Activated CD4-positive, alpha-beta T cell treated with anti-CD3 and anti-CD28 coated beads, Interleukin-2, amount 10 ng/mL, durations not matched to agents 24 days and 14 days (primary cell): ENCODE measurements around the gene IRF2BP1. TPM values are rescaled to one million over a fixed set of nuclear protein-coding genes. Genes with fewer than 3 reads are reported as not detected.

Experiments used
- DNase-seq: peaks from one replicate; pipeline ENCODE4 v3.0.0; 2022
- H3K27ac Mint-ChIP-seq: one replicate; pipeline ENCODE4 v1.8.0; 2022; ENCODE audit warnings: mild to moderate bottlenecking, mixed read lengths
- H3K27me3 Mint-ChIP-seq: one replicate; pipeline ENCODE4 v1.8.0; 2022; ENCODE audit warnings: mixed read lengths
- H3K36me3 Mint-ChIP-seq: one replicate; pipeline ENCODE4 v1.8.0; 2022; ENCODE audit warnings: low read depth, mild to moderate bottlenecking, mixed read lengths
- H3K4me1 Mint-ChIP-seq: one replicate; pipeline ENCODE4 v1.8.0; 2021; ENCODE audit warnings: mixed read lengths
- H3K4me3 Mint-ChIP-seq: one replicate; pipeline ENCODE4 v1.8.0; 2022; ENCODE audit warnings: mild to moderate bottlenecking, moderate library complexity, mixed read lengths
- H3K9me3 Mint-ChIP-seq: one replicate; pipeline ENCODE4 v1.8.0; 2021; ENCODE audit warnings: mixed read lengths
- intact Hi-C: fragments of 100-400 bp; cut with micrococcal nuclease; formaldehyde crosslinking; loops from one replicate; pipeline ENCODE4 v1.15.1; 2023
- total RNA-seq: library from RNA; stranded (reverse); gene quantifications from 2 replicates; pipeline ENCODE4 v1.2.3, GENCODE V29; 2022

IRF2BP1 gene, protein sequence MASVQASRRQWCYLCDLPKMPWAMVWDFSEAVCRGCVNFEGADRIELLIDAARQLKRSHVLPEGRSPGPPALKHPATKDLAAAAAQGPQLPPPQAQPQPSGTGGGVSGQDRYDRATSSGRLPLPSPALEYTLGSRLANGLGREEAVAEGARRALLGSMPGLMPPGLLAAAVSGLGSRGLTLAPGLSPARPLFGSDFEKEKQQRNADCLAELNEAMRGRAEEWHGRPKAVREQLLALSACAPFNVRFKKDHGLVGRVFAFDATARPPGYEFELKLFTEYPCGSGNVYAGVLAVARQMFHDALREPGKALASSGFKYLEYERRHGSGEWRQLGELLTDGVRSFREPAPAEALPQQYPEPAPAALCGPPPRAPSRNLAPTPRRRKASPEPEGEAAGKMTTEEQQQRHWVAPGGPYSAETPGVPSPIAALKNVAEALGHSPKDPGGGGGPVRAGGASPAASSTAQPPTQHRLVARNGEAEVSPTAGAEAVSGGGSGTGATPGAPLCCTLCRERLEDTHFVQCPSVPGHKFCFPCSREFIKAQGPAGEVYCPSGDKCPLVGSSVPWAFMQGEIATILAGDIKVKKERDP
- 18.5 and 18.9 TPM in 2 replicates for total RNA-seq

DNA sequence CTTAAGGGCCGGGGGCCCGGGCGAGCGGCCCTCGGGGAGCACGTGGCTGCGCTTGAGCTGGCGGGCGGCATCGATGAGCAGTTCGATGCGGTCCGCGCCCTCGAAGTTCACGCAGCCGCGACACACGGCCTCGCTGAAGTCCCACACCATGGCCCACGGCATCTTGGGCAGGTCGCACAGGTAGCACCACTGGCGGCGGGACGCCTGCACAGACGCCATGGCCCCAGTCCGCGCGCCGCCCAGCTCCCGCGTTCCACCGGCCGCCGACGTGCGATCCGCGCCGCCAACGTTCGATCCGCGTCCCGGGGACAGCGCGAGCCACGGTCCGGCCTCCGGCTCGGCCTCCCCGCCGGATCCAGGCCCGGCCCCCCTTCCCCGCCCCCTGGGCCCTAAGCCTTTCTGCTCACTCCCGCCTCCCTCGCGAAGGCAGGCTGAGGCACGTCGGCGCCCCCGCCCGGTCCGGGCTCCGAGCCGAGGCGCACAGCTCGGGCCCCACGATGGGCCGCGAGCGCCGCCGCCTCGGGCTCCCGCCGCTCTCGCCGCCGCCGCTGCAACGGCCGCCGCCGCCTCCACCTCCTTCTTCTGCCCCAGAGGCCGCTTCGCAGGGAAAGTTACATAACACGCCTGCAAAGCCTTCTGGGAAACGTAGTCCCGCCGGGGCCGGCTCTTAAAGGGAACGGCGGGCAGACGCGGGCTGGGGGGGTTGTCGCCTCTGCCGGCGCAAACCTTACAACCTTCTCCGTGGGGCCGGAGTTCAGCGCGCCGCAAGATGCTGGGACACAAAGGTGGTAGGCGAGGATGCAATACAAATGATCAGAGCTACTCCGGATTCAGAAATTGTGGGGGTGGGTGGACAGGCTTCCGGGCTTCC, at the start of gene IRF2BP1:
TSS of gene IRF2BP1 (minus strand) at position 586 of the 871 bp plus-strand sequence. CDS start at position 219, 367 bp downstream.
- H3K36me3 Mint-ChIP-seq = peaks cover 9% of the 10 kb centered on the region
- peak within 1 kb of the TSS; percentile 89 for H3K4me3 Mint-ChIP-seq
- H3K27ac Mint-ChIP-seq = peak within 1 kb of the TSS; percentile 93
- no peaks in the 10 kb centered on the region for H3K27me3 Mint-ChIP-seq
- intact Hi-C loops = loop anchor here (1.0 to 10.0 kb wide), 9 partner anchors 17 to 459 kb away; partner anchors contain the start of genes CCDC61, MYPOP, PPP5C and QPCTL
- H3K9me3 Mint-ChIP-seq = no peaks in the 10 kb centered on the region
- DNase-seq = peak; percentile 97
- H3K4me1 Mint-ChIP-seq = peaks cover 25% of the 10 kb centered on the region

DNA sequence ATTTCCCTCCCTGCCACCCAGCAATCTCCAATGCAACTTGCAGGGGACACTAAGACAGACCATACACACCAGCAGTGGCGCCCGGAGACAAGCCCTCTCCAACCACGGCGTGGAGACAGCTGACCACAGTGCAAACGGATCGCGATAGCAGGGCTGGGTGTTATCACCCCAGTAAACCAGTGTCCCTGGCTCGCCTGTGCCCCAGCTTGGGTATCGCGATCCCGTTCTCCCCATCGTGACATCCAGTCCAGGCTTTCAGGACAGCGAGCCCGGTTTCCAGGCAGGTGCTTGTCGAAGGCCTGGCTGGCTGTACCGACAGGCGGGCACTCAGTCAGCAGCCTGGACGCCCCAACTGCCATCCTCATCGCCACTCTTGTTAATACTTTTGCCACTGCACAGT, 49.3 kb upstream of the IRF2BP1 start:
- peaks cover 30% of the 10 kb centered on the region for H3K27me3 Mint-ChIP-seq

DNA sequence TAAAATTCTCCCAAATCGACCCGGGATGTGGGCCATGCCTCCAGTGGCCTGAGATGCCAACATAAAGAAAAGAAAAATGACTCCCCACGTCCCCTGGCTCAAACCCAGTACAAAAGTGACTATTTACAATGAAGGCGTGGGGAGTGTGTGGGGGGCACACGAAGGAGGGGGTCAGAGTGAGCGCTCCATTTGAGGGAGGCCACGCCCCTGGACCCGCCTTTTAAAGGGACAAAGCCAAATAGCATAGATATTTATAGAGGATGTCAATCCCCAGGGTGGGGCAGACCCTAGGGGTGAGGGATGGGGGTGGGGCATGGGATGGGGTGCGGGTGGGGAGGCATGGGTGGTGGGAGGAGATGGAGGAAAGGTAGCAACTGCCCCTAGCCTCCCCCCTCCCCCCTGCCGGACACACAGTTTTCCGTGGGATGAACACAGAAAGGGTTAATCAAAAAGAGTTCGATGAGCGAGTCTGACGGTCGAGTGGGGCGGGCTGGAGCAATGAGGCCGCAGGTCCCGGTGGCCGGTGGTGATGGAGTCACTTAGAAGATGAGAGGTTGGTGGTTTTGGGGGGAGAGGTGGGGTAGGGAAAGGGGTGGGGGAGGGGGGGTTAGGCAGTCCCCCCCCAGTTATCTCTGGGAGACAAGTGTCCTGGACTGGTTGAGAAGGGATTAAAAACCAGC, 48.8 kb upstream of the IRF2BP1 start:
- H3K27ac Mint-ChIP-seq = no peak overlapping the region
- H3K4me1 Mint-ChIP-seq = no peaks in the 10 kb centered on the region
- no peaks in the 10 kb centered on the region for H3K36me3 Mint-ChIP-seq
- intact Hi-C loops = no loop called here
- no peak overlapping the region for H3K4me3 Mint-ChIP-seq
- no peak for DNase-seq
- H3K9me3 Mint-ChIP-seq = peaks cover 3% of the 10 kb centered on the region
- peaks cover 28% of the 10 kb centered on the region for H3K27me3 Mint-ChIP-seq

More for the DNA sequence above, 49.3 kb upstream of the IRF2BP1 start:
- Mint-ChIP-seq H3K36me3 (no peaks in the 10 kb centered on the region), H3K4me1 (no peaks in the 10 kb centered on the region), H3K4me3 (no peak overlapping the region), H3K27ac (no peak overlapping the region), H3K9me3 (peaks cover 3% of the 10 kb centered on the region)
- intact Hi-C loops = no loop called here
- no peak for DNase-seq

DNA sequence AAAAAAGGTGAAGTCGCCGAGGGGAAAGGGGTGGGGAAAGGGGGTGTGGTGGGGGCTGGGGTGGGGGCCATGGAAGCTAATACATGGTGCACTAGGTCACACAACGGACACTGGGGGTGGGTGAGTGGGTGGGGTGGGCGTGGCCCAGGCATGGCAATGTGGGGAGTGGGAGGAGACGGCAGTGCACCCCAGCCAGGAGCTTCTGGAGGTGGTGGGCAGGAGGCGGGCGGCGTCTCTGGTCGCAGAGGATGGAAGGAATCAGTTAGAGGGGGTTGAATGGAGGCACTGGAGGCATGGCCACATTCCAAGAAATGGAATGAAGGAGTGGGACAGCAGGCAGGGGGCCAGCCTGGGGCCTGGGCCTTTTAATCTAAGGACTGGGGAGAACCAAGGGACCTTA, 47.8 kb upstream of the IRF2BP1 start:
- Mint-ChIP-seq H3K27ac (no peak overlapping the region), H3K4me3 (no peak overlapping the region), H3K27me3 (peaks cover 21% of the 10 kb centered on the region), H3K36me3 (no peaks in the 10 kb centered on the region), H3K4me1 (peaks cover 3% of the 10 kb centered on the region), H3K9me3 (peaks cover 3% of the 10 kb centered on the region)
- intact Hi-C loops = no loop called here
- no peak for DNase-seq

DNA sequence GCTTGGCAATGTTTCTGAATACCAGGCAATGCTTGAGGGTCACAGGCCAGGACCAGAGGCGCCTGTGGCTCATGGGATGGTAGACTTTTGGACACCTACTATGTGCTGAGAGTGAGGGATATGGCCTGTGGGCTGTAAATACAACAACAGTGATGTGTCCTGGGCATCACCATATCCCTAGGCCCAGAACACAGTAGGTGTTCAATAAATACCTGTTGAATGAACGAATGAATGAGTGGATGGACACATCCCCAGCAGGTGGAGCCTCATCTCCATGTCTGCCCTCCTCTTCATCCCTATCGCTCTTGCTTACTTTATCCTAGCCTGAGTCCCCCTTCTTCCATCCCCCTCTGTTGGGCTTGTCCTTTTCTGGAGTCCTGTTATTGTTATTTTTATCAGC, 45.1 kb upstream of the IRF2BP1 start:
- Mint-ChIP-seq H3K27ac (no peak overlapping the region), H3K4me1 (peaks cover 13% of the 10 kb centered on the region), H3K4me3 (no peak overlapping the region), H3K27me3 (peaks cover 19% of the 10 kb centered on the region), H3K9me3 (no peaks in the 10 kb centered on the region), H3K36me3 (no peaks in the 10 kb centered on the region)
- no peak for DNase-seq
- intact Hi-C loops = no loop called here

DNA sequence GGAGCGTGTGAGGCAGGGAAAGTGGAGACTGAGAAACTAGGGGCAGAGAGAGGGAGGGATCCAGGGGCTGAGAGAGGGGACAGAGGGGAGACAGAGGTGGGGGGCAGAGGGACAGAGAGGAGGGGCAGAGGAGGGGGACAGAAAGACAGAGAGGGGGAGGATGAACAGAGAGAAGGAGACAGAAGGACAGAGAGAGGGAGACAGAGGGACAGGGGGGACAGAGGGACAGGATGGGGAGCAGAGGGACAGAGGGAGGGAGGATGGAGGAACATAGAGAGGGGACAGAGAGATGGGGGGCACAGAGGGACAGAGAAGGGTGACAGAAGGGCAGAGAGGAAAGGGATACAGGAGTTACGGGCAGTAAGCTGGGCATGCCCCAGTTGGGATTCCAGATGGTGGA, 43.3 kb upstream of the IRF2BP1 start:
- Mint-ChIP-seq H3K9me3 (no peaks in the 10 kb centered on the region), H3K36me3 (no peaks in the 10 kb centered on the region), H3K4me3 (no peak overlapping the region), H3K27me3 (peaks cover 13% of the 10 kb centered on the region), H3K4me1 (peaks cover 14% of the 10 kb centered on the region), H3K27ac (no peak overlapping the region)
- intact Hi-C loops = no loop called here
- DNase-seq = no peak

DNA sequence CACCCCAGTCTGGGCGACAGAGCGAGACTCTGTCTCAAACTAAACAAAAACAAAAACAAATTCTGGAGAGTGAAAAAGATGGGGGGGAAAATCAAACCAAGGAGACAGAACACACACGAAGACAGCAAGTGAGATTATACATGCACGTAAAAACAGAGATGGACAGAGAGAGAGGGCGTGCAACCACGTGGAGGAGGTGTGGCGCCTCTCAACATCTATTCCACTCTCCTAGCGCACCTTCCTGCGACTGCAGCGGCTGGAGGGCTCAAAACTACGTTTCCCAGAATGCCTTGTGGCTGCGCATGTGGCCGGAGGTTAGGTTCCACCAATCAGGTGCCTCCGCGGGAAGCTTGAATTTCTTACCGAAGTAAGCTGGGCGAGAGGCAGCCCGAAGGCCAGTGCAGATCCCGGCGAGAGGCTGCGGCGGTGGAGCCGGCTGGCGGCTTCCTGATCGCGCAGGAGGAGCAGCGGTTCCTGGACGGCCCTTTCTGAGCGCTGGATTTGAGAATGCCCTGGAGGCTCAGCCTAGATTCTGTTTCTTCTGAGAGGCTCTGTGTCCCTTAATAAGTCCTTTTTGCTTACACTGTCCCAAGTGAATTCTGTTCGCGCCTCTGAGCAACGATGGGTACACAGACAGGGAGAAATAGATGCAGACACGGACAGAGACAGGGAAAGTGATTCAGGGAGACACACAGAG, 41.8 kb upstream of the IRF2BP1 start:
- Mint-ChIP-seq H3K36me3 (no peaks in the 10 kb centered on the region), H3K4me1 (peaks cover 14% of the 10 kb centered on the region), H3K9me3 (no peaks in the 10 kb centered on the region), H3K4me3 (peak overlapping the region; percentile 74), H3K27ac (peak overlapping the region; percentile 8), H3K27me3 (peaks cover 12% of the 10 kb centered on the region)
- DNase-seq = peak; percentile 97
- intact Hi-C loops = loop anchor here (1.0 kb wide), 1 partner anchor 41 kb away; the partner anchor contains the start of gene IRF2BP1

DNA sequence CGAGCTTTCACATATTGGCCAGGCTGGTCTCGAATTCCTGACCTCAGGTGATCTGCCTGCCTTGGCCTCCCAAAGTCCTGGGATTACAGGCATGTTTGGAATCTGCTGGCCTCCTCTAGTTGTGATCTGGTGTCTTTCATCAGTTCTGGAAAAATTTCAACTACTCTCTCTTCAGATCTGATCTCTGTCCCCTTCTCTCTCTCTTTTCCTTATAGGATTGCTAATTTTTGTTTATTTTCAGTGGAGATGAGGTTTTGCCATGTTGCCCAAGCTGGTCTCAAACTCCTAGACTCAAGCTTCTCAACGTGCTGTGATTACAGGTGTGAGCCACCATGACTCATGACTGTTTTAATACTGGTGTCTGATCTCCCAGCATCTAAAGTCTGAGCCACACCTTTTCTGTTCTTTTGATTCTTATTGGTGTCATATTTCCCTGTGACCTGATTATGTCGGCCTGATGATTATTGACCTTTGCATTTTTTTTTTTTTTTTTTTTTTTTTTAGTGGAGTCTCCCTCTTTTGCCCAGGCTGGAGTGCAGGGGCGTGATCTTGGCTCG, 39.0 kb upstream of the IRF2BP1 start:
- intact Hi-C loops = no loop called here
- H3K9me3 Mint-ChIP-seq = no peaks in the 10 kb centered on the region
- H3K36me3 Mint-ChIP-seq = no peaks in the 10 kb centered on the region
- no peak for DNase-seq
- no peak overlapping the region for H3K27ac Mint-ChIP-seq
- H3K4me1 Mint-ChIP-seq = peaks cover 22% of the 10 kb centered on the region
- H3K4me3 Mint-ChIP-seq = no peak overlapping the region
- H3K27me3 Mint-ChIP-seq = peaks cover 7% of the 10 kb centered on the region

DNA sequence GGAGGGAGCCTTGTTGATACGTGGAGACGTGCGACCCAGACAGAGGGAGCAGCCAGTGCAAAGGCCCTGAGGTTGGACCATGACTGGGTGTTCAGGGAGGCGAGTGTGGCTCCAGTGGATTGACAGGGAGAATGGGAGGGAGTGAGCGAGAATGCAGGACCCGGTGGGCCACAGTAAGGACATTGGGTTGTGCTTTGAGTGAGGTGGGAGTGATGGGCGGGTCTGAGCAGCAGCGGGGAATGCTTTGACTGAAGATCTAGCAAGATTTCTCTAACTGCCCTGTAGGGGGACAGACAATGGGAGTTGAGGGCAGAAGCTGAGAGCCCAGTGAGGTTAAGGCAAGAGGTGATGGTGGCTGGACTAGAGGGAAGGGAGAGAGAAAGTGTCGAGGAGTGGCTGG, 36.3 kb upstream of the IRF2BP1 start:
- peak; percentile 65 for DNase-seq
- intact Hi-C loops = no loop called here
- H3K9me3 Mint-ChIP-seq = no peaks in the 10 kb centered on the region
- H3K27ac Mint-ChIP-seq = no peak overlapping the region
- H3K4me3 Mint-ChIP-seq = no peak overlapping the region
- H3K4me1 Mint-ChIP-seq = peaks cover 30% of the 10 kb centered on the region
- peaks cover 5% of the 10 kb centered on the region for H3K27me3 Mint-ChIP-seq
- no peaks in the 10 kb centered on the region for H3K36me3 Mint-ChIP-seq

DNA sequence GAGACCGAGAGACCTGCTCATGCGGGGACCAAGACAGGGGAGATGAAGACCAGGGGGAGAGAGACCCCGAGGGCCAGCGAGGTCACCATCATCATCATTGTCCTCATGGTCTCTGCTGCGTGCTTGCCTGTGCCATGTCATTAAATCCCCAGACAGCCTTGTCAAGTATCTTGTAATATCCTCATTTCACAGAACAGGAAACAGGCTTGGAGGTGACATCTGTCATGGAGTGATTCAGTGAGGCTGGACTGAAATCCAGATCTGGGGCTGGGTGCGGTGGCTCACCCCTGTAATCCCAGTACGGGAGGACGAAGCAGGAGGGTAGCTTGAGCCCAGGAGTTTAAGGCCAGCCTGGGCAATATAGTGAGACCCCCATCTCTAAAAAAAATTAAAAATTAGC, 34.5 kb upstream of the IRF2BP1 start:
- intact Hi-C loops = no loop called here
- DNase-seq = no peak
- Mint-ChIP-seq H3K9me3 (no peaks in the 10 kb centered on the region), H3K36me3 (no peaks in the 10 kb centered on the region), H3K4me3 (peak overlapping the region; percentile 40), H3K27me3 (peaks cover 5% of the 10 kb centered on the region), H3K27ac (peak overlapping the region; percentile 65), H3K4me1 (peaks cover 32% of the 10 kb centered on the region)

DNA sequence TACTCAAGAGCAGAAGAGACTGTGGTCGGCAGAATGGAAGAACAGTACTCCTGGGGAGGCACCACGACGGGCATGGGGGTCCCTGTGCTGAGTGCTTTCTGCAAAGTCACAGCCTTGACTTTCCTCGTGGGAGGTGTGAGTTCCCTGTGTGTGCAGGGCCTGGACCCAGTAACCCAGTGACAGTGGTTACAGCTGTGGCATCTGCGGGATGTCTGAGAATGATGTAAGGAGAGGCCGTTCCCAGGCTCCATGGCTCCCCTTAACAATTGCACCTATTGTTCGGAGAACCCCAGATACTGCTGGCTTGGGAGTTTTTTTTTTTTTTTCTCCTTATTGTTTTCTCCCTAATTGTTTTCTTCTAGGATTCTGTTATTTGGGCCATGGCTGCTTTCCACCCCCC, 33.7 kb upstream of the IRF2BP1 start:
- Mint-ChIP-seq H3K27ac (no peak overlapping the region), H3K4me3 (no peak overlapping the region), H3K27me3 (peaks cover 2% of the 10 kb centered on the region), H3K4me1 (peaks cover 32% of the 10 kb centered on the region), H3K36me3 (no peaks in the 10 kb centered on the region), H3K9me3 (no peaks in the 10 kb centered on the region)
- no peak for DNase-seq
- intact Hi-C loops = no loop called here

DNA sequence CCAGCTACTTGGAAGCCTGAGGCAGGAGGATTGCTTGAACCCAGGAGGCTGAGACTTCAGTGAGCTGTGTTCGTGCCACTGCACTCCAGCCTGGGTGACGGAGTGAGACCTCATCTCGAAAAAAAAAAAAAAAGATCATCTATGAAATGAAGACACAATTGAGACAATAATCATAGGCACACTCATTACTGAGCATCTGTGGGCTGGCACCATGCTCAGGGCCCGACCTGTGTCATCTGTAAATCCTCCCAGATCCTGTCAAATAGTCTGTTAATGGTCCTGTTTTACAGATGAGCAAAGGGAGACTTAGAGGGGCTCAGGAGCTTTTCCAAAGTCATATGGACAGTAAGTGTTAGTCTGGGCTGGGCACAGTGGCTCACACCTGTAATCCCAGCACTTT, 32.8 kb upstream of the IRF2BP1 start:
- no peak for DNase-seq
- H3K4me1 Mint-ChIP-seq = peaks cover 32% of the 10 kb centered on the region
- H3K36me3 Mint-ChIP-seq = no peaks in the 10 kb centered on the region
- H3K27me3 Mint-ChIP-seq = peaks cover 2% of the 10 kb centered on the region
- H3K4me3 Mint-ChIP-seq = no peak overlapping the region
- H3K9me3 Mint-ChIP-seq = no peaks in the 10 kb centered on the region
- intact Hi-C loops = no loop called here
- no peak overlapping the region for H3K27ac Mint-ChIP-seq
